Measurements from ENCODE around the gene RCAN2.

DNA sequence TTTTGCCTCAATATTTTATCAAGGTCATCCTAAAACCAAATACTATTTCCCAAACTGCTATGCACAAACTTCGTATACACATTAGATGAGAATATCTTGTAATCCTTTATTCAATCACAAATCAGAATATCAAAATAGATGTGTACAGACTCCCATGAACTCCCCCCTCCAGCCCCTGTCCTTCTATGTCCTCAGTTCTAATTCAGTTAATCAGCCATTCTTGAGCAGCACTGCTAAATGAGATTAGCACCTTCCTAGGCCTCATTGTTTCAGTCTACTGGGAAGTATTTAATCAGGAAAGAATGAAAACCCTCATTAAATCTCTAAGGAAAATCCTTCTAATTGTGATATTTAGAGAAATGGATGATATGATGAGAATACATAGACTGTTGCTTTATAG is 36.6 kb downstream of the RCAN2 start:
- TF ChIP-seq, protein P1, sequence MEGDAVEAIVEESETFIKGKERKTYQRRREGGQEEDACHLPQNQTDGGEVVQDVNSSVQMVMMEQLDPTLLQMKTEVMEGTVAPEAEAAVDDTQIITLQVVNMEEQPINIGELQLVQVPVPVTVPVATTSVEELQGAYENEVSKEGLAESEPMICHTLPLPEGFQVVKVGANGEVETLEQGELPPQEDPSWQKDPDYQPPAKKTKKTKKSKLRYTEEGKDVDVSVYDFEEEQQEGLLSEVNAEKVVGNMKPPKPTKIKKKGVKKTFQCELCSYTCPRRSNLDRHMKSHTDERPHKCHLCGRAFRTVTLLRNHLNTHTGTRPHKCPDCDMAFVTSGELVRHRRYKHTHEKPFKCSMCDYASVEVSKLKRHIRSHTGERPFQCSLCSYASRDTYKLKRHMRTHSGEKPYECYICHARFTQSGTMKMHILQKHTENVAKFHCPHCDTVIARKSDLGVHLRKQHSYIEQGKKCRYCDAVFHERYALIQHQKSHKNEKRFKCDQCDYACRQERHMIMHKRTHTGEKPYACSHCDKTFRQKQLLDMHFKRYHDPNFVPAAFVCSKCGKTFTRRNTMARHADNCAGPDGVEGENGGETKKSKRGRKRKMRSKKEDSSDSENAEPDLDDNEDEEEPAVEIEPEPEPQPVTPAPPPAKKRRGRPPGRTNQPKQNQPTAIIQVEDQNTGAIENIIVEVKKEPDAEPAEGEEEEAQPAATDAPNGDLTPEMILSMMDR (conservative IDR thresholded peaks at IDR 0.05; ENCODE audit: low read depth, low read length): no peak
- no peak for TF ChIP-seq EZH2 (IDR thresholded peaks at IDR 0.05; ENCODE audit: borderline replicate concordance, low read depth, low read length, poor library complexity, severe bottlenecking)

All from A673 (cell line).